ENCODE measurements around the gene GARRE1. TPM values are rescaled to one million over a fixed set of nuclear protein-coding genes. Genes with fewer than 3 reads are reported as not detected.

GARRE1 gene
- total and polyA plus RNA-seq, 2 donors (not counting 1 experiment from before 2014, with no cell fraction given): 7.2 to 10.9 TPM

DNA sequence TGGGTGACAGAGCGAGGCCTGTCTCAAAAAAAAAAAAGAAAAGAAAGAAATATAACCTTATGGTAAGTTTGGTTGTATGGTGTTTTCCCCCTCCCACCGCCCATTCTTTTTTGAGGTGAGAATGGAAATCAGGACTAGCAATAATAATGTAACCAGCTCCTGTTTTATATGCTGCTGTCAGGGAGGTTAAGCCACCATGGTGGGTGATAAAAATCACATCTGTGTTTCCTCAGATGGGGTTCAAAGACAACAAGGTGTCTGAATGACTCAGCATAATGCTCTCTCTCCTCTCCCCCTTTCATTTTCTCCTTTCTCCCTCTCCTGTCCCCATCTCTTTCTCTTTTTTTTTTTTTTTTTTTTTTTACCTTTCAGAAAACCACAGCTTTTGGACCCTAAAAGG, 28.3 kb upstream of the GARRE1 start:
- Histone ChIP-seq H3K27ac (ENCODE audit: insufficient read depth, low read length) (no peak overlapping the region), H3K9me3 (ENCODE audit: control insufficient read depth, insufficient read depth, low read depth, low read length) (no peaks in the 10 kb centered on the region), H3K4me3 (replicated peaks in 1 of 4; ENCODE audit: control extremely low read depth in 1 of 4, insufficient read depth in 1 of 4, low read depth in 3 of 4, low read length in 4 of 4) (no peak overlapping the region), H3K27me3 (ENCODE audit: control insufficient read depth, insufficient read depth, low read length) (no peaks in the 10 kb centered on the region), H4K20me1 (ENCODE audit: control insufficient read depth, extremely low read depth, insufficient read depth, low read length) (no peaks in the 10 kb centered on the region), H2AFZ (ENCODE audit: low read length) (no peak overlapping the region), H3K36me3 (ENCODE audit: control insufficient read depth, insufficient read depth, low read length) (peaks cover 7% of the 10 kb centered on the region), H3K4me1 (ENCODE audit: control insufficient read depth, extremely low read depth, insufficient read depth, low read length) (peaks cover 13% of the 10 kb centered on the region), H3K4me2 (ENCODE audit: extremely low read depth, insufficient read depth, low read length) (no peak overlapping the region), H3K79me2 (ENCODE audit: control insufficient read depth, insufficient read depth, low read length) (peaks cover 2% of the 10 kb centered on the region), H3K9ac (ENCODE audit: insufficient read depth, low read length) (no peak overlapping the region)
- TF ChIP-seq, protein P1, sequence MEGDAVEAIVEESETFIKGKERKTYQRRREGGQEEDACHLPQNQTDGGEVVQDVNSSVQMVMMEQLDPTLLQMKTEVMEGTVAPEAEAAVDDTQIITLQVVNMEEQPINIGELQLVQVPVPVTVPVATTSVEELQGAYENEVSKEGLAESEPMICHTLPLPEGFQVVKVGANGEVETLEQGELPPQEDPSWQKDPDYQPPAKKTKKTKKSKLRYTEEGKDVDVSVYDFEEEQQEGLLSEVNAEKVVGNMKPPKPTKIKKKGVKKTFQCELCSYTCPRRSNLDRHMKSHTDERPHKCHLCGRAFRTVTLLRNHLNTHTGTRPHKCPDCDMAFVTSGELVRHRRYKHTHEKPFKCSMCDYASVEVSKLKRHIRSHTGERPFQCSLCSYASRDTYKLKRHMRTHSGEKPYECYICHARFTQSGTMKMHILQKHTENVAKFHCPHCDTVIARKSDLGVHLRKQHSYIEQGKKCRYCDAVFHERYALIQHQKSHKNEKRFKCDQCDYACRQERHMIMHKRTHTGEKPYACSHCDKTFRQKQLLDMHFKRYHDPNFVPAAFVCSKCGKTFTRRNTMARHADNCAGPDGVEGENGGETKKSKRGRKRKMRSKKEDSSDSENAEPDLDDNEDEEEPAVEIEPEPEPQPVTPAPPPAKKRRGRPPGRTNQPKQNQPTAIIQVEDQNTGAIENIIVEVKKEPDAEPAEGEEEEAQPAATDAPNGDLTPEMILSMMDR (conservative IDR thresholded peaks at IDR 0.05 in 1 of 2, IDR thresholded peaks at IDR 0.05 in 1 of 2; ENCODE audit: low read depth in 1 of 2, low read length in 2 of 2): no peak
- TF ChIP-seq EZH2 (IDR thresholded peaks at IDR 0.05; ENCODE audit: low read length, missing control alignments): no peak
- no peak for DNase-seq (ENCODE audit: low read depth in 2 of 2)

DNA sequence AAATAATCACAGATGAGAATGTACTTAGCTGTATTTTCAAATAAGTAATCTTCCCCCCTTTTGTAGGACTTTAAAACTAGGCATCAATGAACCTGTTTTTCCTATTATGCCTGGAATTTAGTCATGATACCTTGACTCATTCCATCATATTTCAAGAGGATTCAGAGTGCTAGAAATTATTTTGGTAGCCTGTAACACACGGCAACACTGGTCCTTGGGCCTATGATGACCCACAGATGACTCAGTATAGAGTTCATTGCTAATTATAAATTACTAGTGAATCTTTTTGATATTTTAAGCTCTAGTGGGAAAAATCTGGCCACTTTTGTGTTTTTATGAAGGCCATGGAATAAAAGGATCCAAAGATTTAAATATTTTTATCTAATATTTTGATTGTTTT, 26.0 kb upstream of the GARRE1 start:
- H3K4me2 ChIP-seq (ENCODE audit: extremely low read depth, insufficient read depth, low read length): no peak overlapping the region
- no peak overlapping the region for H3K27ac ChIP-seq (ENCODE audit: insufficient read depth, low read length)
- TF ChIP-seq, protein P1 (conservative IDR thresholded peaks at IDR 0.05 in 1 of 2, IDR thresholded peaks at IDR 0.05 in 1 of 2; ENCODE audit: low read depth in 1 of 2, low read length in 2 of 2): no peak
- no peaks in the 10 kb centered on the region for H3K27me3 ChIP-seq (ENCODE audit: control insufficient read depth, insufficient read depth, low read length)
- H4K20me1 ChIP-seq (ENCODE audit: control insufficient read depth, extremely low read depth, insufficient read depth, low read length): no peaks in the 10 kb centered on the region
- H3K9me3 ChIP-seq (ENCODE audit: control insufficient read depth, insufficient read depth, low read depth, low read length): no peaks in the 10 kb centered on the region
- H3K36me3 ChIP-seq (ENCODE audit: control insufficient read depth, insufficient read depth, low read length): peaks cover under 1% of the 10 kb centered on the region
- H3K79me2 ChIP-seq (ENCODE audit: control insufficient read depth, insufficient read depth, low read length): peaks cover 2% of the 10 kb centered on the region
- no peak overlapping the region for H3K9ac ChIP-seq (ENCODE audit: insufficient read depth, low read length)
- DNase-seq (ENCODE audit: low read depth in 2 of 2): peak in 1 of 2 donors; percentile 53
- H3K4me1 ChIP-seq (ENCODE audit: control insufficient read depth, extremely low read depth, insufficient read depth, low read length): peaks cover 26% of the 10 kb centered on the region
- no peak overlapping the region for H2AFZ ChIP-seq (ENCODE audit: low read length)
- H3K4me3 ChIP-seq (replicated peaks in 1 of 4; ENCODE audit: control extremely low read depth in 1 of 4, insufficient read depth in 1 of 4, low read depth in 3 of 4, low read length in 4 of 4): no peak overlapping the region

DNA sequence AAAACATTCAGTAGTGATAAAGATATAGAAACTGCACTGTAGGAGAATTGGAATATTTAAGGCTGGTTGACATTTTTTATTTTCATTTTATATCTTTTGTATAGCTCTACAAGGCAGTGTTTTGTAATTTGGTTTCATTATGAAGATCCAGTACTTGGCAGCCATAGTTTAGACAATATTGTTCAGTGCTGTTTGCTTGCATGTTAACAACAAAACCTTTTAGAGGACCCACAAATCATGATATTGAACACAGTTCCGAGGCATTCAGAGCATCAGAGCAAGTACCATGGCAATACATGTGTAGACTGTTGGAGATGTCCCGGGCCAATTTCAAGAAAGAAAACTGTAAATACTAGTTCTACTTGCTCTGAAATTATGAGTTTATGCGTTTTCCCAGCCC, 25.6 kb upstream of the GARRE1 start:
- H3K27ac ChIP-seq (ENCODE audit: insufficient read depth, low read length): no peak overlapping the region
- peaks cover 29% of the 10 kb centered on the region for H3K4me1 ChIP-seq (ENCODE audit: control insufficient read depth, extremely low read depth, insufficient read depth, low read length)
- DNase-seq (ENCODE audit: low read depth in 2 of 2): no peak
- H2AFZ ChIP-seq (ENCODE audit: low read length): no peak overlapping the region
- no peak overlapping the region for H3K9ac ChIP-seq (ENCODE audit: insufficient read depth, low read length)
- no peaks in the 10 kb centered on the region for H3K36me3 ChIP-seq (ENCODE audit: control insufficient read depth, insufficient read depth, low read length)
- H3K4me2 ChIP-seq (ENCODE audit: extremely low read depth, insufficient read depth, low read length): no peak overlapping the region
- H4K20me1 ChIP-seq (ENCODE audit: control insufficient read depth, extremely low read depth, insufficient read depth, low read length): no peaks in the 10 kb centered on the region
- no peaks in the 10 kb centered on the region for H3K9me3 ChIP-seq (ENCODE audit: control insufficient read depth, insufficient read depth, low read depth, low read length)
- no peak overlapping the region for H3K4me3 ChIP-seq (replicated peaks in 1 of 4; ENCODE audit: control extremely low read depth in 1 of 4, insufficient read depth in 1 of 4, low read depth in 3 of 4, low read length in 4 of 4)
- no peaks in the 10 kb centered on the region for H3K27me3 ChIP-seq (ENCODE audit: control insufficient read depth, insufficient read depth, low read length)
- TF ChIP-seq, protein P1 (conservative IDR thresholded peaks at IDR 0.05 in 1 of 2, IDR thresholded peaks at IDR 0.05 in 1 of 2; ENCODE audit: low read depth in 1 of 2, low read length in 2 of 2): no peak
- no peak for TF ChIP-seq EZH2 (IDR thresholded peaks at IDR 0.05; ENCODE audit: low read length, missing control alignments)
- H3K79me2 ChIP-seq (ENCODE audit: control insufficient read depth, insufficient read depth, low read length): peaks cover 2% of the 10 kb centered on the region

All from fibroblast of lung (primary cell).